IMR-90 (cell line): ENCODE data around the gene CHST8.

Experiments
- CTCF ChIP-seq: conservative IDR thresholded peaks from 2 replicates; pipeline ENCODE4 v1.5.1; 2012; ENCODE audit warnings: mild to moderate bottlenecking, low read depth, low read length, improper control_type of control experiment
- POLR2A ChIP-seq: IDR thresholded peaks from 2 replicates; pipeline ENCODE4 v1.6.1; 2012; ENCODE audit warnings: mild to moderate bottlenecking, low read depth, low read length

GRCh38 chr19:33810821-33811220 is 189.1 kb downstream of the CHST8 start:
- TF ChIP-seq POLR2A (no peak), CTCF (no peak)
